ENCODE results near the gene GREB1.

The GREB1 gene

DNA sequence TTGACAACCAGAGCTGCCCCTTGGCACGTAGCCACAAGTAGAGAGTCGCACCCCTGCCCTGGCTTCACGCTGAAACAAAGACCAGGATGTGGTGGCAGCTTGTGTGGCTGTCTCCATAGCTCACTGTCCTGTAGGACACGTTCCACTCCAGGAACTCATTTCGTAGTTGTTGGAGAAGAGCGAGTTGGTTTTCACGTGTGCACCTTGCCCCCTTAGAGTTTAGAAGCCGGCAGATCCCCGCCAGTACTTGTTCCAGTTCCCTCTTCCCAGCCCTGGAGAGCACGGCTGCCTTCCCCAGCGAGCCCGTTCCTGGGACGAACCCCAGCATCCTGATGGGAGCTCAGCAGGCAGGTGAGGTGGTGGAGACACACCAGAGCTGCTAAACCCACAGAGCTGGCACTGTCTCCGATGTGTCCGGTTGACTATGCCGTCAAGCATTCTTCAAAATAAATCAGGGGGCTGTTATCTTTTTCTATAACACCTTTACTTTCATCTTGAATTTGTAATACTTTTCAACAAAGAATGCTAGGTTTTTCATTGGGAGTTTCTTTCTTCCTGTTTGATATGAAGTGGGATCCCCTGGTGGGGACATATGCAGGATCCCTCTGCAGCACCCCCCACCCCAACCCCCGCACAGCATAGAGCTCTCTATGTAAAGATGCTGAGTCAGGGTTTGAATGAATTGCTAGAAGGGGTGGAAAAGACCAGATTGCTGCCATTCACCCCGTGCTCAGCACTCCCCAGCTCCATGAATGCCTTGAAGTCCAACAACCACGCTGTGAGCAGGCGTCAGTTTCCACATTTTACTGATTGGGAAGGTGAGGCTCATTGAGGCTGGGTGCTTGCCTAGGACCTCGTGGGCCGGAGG, 44.5 kb downstream of the GREB1 start:
- DNase-seq (ENCODE audit: extremely low spot score, insufficient read length, low read depth) (no peak), FAIRE-seq (no peak)

DNA sequence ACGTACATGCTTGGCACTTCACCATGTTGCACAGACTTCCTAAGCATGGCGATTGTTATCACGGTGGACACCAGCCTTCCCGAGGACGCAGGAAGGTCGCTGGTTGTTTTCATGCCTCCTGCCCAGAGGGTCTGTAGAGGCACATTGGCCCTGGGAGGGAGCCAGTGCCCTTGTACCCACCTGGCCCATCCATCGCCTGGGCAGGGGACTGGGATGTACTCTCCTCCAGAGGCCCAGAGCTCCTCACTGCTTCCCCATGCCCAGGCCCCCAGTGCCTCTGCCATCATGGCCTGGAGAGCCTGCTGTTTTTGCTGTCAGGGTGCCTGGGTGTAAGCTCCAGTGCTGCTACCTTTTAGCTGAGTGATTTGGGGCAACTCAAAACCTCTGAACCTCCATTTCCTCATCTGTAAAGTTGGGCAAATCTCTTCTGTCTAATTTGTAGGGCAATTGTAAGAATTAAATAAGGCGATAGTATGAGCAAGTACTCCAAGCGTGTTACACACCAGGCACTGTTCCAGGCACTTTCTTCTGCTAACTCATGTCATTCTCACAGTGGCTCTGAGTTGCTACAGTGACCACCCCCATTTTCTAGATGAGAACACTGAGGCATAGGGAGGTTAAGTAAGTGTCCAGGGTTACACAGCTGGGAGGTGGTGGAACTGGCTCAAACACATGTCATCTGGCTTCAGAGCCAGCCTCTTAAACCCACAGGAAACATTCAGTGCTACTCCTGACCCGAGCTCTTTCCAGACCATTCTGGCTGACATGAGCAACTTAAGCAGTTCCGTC, 45.3 kb downstream of the GREB1 start:
- DNase-seq (ENCODE audit: extremely low spot score, insufficient read length, low read depth) (no peak), FAIRE-seq (no peak)

- DNase-seq (ENCODE audit: extremely low spot score, insufficient read length, low read depth), result no peak
- FAIRE-seq, result no peak
Observed at GRCh38 chr2:11579867-11580659, 46.2 kb downstream of the GREB1 start.

DNA sequence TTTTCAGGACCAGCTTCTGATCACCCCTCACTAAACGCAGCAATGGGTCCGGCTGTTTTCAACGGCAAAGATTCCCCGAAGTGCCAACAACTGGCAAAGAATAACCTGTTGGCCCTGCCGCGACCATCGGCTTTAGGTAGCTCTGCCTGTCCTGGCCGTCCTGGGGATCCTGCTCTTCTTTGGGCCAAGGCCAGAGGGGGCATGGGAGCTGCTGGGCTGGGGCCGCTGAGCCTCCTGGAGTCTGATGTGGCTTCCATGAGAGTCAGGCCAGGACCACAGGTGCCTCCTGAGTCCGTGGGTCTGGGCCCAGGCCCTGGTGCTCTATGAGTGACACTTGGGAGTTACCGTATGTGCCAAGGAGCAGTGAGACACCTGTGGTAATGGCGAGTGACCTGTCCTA, 46.9 kb downstream of the GREB1 start:
- no peak for FAIRE-seq

GRCh38 chr2:11581124-11581796, 47.4 kb downstream of the GREB1 start:
- no peak for DNase-seq (ENCODE audit: extremely low spot score, insufficient read length, low read depth)
- no peak for FAIRE-seq

More for the DNA sequence above, 46.9 kb downstream of the GREB1 start:
- no peak for DNase-seq (ENCODE audit: extremely low spot score, insufficient read length, low read depth)

- DNase-seq (ENCODE audit: extremely low spot score, insufficient read length, low read depth) (no peak), FAIRE-seq (no peak)
Observed at GRCh38 chr2:11581797-11582611, 48.2 kb downstream of the GREB1 start.

GRCh38 chr2:11582612-11582861, 48.7 kb downstream of the GREB1 start:
- no peak for FAIRE-seq
- no peak for DNase-seq (ENCODE audit: extremely low spot score, insufficient read length, low read depth)

DNA sequence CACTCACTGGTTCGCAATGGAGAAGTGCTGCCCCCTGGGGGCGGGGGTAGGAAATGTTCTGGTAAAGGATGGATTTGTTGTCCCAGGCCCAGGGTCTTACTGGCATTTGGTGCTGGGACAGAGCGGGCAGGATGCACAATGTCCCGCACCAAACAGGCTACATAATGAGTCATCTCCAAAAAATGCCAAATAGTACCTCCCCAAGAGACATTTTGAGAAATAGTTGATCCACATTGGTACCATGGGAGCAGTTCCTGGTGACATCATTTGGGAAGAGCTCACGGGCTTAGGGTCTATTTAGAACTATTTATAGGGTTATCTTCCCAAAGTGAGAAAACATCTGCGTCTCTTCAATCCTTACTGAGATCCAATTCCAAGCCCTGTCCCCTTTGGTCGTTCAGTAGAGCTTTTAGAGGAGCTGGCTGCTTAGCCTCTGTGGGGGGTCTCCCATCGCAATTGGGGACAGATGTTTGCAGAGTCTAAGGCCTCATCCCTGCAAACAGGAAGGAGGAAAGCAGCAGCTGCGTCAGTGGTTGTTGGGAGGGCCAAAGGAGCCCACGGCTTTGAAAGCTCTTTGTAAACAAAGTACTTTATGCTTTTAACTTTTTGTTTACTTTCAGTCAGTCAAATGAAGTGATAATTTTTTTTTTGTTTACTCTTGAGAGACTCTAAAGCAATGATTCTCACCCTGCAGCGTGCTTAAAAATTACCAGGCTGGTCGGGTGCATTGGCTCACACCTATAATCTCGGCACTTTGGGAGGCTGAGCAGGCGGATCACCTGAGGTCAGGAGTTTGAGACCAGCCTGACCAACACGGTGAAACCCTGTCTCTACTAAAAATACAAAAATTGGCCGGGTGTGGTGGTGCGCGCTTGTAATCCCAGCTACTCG, 49.3 kb downstream of the GREB1 start:
- FAIRE-seq (peak; percentile 38), DNase-seq (ENCODE audit: extremely low spot score, insufficient read length, low read depth) (peak; percentile 26)

- FAIRE-seq (peak; percentile 81), DNase-seq (ENCODE audit: extremely low spot score, insufficient read length, low read depth) (peak; percentile 72)
Observed at GRCh38 chr2:11583840-11584524, 50.1 kb downstream of the GREB1 start.

DNA sequence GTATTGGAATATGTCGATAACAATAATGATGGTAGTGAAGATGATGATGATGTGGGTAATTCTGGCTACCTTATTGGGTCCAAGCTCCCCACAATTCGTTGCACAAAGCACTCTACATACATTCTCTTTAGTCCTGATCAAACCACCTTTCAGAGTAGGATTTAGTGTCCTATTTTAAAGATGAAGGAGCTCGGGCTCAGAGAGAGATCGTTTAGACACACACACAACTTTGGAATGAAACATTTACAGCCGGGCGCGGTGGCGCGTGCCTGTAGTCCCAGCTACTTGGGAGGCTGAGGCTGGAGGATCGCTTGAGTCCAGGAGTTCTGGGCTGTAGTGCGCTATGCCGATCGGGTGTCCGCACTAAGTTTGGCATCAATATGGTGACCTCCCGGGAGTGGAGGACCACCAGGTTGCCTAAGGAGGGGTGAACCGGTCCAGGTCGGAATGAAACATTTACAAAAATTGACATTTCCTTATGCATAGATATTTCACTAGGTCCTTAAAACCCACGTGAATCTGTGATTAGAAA, 50.7 kb downstream of the GREB1 start:
- no peak for FAIRE-seq
- DNase-seq (ENCODE audit: extremely low spot score, insufficient read length, low read depth), result no peak

DNA sequence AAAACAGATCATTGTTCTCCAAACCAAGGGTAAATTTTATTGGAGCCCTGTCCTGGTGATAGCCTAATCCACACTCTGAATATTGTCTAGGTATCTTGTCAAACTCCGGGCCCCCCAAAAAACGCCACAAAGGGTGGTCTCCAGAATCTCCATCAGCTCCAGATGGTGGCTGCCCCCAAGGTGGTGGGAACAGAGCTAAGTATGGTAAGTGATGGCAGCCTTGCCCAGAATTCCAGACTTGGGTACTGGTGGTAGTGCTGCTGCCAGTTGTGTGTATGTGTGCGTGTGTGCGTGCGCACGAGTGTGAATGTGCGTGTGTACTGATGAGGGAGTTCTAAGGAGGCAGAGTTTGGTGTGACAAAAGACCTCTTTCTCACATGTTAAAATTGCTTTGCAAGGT, 51.2 kb downstream of the GREB1 start:
- FAIRE-seq (no peak), DNase-seq (ENCODE audit: extremely low spot score, insufficient read length, low read depth) (no peak)

DNA sequence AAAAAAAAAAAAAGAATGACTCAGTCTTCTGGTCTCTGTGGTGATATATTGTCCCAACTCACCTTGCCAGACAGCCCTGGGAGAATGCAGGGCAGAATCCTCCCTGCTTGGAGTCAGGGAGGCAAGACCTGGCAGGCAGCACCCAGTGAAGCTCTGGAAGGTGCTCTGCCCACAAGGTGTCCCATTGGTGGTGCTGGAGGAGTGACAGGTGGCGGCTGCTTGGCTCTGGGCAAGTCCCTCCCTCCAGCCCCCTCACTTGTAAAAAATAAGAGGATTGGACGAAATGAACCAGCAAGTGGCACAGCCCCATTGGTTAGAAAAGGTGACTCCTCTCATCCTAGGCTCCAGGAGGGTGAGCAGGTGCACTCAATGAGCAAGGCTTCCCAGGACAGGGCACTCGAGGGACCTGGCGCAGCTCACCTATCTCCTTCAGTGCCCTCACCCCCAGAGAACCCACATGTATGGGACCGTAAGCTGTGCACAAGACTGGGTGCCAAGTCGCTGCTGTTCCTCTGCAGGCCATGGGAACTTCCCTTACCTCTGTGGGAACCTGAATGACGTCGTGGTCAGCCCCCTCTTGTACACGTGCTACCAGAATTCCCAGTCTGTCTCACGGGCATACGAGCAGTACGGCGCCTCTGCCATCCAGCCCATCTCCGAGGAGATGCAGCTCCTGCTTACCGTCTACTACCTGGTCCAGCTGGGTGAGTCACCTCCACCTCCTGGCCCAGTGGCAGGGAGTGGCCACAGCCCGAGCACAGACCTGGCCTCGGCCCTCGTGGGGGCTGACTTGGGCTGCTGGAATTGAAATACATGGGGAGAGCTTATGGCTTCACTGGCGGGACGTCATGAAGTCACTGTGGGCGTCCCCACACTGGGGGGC, 54.6 kb downstream of the GREB1 start:
- FAIRE-seq (no peak), DNase-seq (ENCODE audit: extremely low spot score, insufficient read length, low read depth) (no peak)

DNA sequence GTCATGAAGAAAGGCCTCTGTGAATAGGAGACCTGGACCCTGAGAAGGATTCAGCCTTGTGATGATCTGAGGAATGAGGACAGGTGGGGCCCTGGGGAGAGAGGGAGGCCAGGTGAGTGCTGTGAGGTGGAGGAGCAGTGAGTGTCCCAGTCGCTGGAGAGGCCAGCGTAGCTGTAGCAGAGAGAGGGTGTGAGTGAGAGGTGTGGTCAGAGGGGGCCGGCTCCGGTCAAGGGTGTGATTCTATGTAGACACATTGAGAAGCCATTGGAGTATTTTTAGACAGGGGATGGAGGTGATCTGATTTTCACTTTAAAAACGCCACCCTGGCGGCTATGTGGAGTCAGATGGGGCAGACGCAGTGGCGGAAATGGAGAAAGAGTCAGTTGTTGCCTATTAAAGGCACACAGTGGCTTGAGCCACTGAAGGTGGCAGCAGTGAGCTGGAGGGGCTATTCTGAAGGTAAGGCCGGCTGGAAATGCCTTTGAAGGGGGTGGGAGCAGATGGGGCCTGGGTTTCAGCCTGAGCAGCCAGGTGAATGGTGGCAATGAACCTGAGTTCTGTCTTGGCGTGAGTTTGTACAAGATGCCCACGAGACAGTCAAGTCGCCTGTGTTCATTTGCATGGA, 55.6 kb downstream of the GREB1 start:
- FAIRE-seq (no peak), DNase-seq (ENCODE audit: extremely low spot score, insufficient read length, low read depth) (no peak)

DNA sequence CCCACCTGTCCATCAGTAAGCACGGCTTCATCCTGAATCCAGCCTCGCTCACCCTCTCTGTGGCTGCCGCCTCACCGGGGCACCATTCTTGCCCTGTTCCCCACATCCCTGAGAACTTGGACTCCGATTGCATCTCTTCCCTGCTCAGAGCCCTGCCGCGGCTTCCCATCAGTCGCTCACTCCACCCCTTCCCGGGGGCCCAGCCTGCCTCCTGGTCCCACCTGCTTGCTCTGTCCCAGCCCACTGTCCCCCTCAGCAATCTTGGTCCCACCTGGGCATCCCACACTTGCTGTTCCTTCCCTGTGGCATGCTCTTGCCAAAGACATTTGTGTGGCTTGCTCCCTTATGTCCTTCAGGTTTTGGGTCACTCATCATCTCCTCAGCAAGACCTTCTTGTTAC, 56.3 kb downstream of the GREB1 start:
- no peak for DNase-seq (ENCODE audit: extremely low spot score, insufficient read length, low read depth)
- FAIRE-seq, result no peak

- DNase-seq (ENCODE audit: extremely low spot score, insufficient read length, low read depth), result no peak
- no peak for FAIRE-seq
Observed at GRCh38 chr2:11591091-11591490, 57.2 kb downstream of the GREB1 start.

All from GM18507 (cell line).